ENCODE measurements around the gene PRDX5. TPM values are rescaled to one million over a fixed set of nuclear protein-coding genes. Genes with fewer than 3 reads are reported as not detected.

Gene PRDX5
- total RNA-seq, 2 donors from 2014 or later: 108 to 224 TPM

GRCh38 chr11:64334764-64335735 is 17.1 kb downstream of the PRDX5 start:
- Histone ChIP-seq H3K9me3 (no peaks in the 10 kb centered on the region), H3K4me1 (peaks cover 15% of the 10 kb centered on the region), H3K36me3 (replicated peaks in 1 of 2; ENCODE audit: insufficient read depth in 1 of 2, low read depth in 2 of 2) (no peaks in the 10 kb centered on the region), H3K27me3 (no peaks in the 10 kb centered on the region), H3K4me3 (no peak overlapping the region), H3K27ac (peak overlapping the region in 3 of 4 donors; percentile 28 to 61 (median 46))
- ATAC-seq (peak; percentile 78), DNase-seq (peak; percentile 47 to 82 (median 74))
- 43 to 47% methylated on average over 12 to 13 of the region's 13 CpGs for WGBS, 2 donors
- intact Hi-C loops (cut with DNase I): no loop called here
- TF ChIP-seq POLR2A (IDR thresholded peaks at IDR 0.05): no peak
- TF ChIP-seq, protein P1, sequence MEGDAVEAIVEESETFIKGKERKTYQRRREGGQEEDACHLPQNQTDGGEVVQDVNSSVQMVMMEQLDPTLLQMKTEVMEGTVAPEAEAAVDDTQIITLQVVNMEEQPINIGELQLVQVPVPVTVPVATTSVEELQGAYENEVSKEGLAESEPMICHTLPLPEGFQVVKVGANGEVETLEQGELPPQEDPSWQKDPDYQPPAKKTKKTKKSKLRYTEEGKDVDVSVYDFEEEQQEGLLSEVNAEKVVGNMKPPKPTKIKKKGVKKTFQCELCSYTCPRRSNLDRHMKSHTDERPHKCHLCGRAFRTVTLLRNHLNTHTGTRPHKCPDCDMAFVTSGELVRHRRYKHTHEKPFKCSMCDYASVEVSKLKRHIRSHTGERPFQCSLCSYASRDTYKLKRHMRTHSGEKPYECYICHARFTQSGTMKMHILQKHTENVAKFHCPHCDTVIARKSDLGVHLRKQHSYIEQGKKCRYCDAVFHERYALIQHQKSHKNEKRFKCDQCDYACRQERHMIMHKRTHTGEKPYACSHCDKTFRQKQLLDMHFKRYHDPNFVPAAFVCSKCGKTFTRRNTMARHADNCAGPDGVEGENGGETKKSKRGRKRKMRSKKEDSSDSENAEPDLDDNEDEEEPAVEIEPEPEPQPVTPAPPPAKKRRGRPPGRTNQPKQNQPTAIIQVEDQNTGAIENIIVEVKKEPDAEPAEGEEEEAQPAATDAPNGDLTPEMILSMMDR (IDR thresholded peaks at IDR 0.05): peak in 1 of 7 experiments; percentile 3

GRCh38 chr11:64337538-64338249 is 19.8 kb downstream of the PRDX5 start:
- no peaks in the 10 kb centered on the region for H3K36me3 ChIP-seq (replicated peaks in 1 of 2; ENCODE audit: insufficient read depth in 1 of 2, low read depth in 2 of 2)
- no peak overlapping the region for H3K27ac ChIP-seq
- WGBS, 2 donors: 69 to 72% methylated on average over 8 of the region's 8 CpGs
- no peak overlapping the region for H3K4me3 ChIP-seq
- ATAC-seq: no peak
- no peak for DNase-seq
- no peaks in the 10 kb centered on the region for H3K27me3 ChIP-seq
- intact Hi-C loops (cut with DNase I): no loop called here
- peaks cover 7% of the 10 kb centered on the region for H3K4me1 ChIP-seq
- TF ChIP-seq, protein P1 (IDR thresholded peaks at IDR 0.05): no peak
- no peak for TF ChIP-seq POLR2A (IDR thresholded peaks at IDR 0.05)
- H3K9me3 ChIP-seq: no peaks in the 10 kb centered on the region

DNA sequence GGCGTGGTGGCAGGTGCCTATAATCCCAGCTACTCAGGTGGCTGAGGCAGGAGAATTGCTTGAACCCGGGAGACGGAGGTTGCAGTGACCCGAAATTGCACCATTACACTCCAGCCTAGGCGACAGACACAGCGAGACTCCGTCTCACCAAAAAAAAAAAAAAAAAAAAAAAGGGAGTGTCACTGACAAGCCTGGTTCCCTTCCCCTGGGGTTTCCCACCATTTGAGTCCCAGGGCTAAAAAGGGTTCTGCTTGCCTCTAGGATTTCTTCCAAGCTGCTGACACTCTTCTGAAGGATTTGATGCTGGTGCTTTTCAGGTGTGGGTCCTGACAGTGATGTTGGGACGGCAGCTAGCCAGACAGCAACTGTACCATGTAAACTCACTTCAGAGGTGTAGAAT is 20.8 kb downstream of the PRDX5 start:
- TF ChIP-seq, protein P1 (IDR thresholded peaks at IDR 0.05): no peak
- TF ChIP-seq POLR2A (IDR thresholded peaks at IDR 0.05): no peak
- H3K36me3 ChIP-seq (replicated peaks in 1 of 2; ENCODE audit: insufficient read depth in 1 of 2, low read depth in 2 of 2): no peaks in the 10 kb centered on the region
- H3K4me1 ChIP-seq: peaks cover 11% of the 10 kb centered on the region
- intact Hi-C loops (cut with DNase I): no loop called here
- H3K27me3 ChIP-seq: no peaks in the 10 kb centered on the region
- no peaks in the 10 kb centered on the region for H3K9me3 ChIP-seq
- 83 to 93% methylated on average over 7 to 8 of the region's 8 CpGs for WGBS, 2 donors
- no peak overlapping the region for H3K4me3 ChIP-seq
- ATAC-seq (no peak), DNase-seq (no peak)
- H3K27ac ChIP-seq: no peak overlapping the region

GRCh38 chr11:64339286-64339685 is 21.4 kb downstream of the PRDX5 start:
- Histone ChIP-seq H3K4me1 (peaks cover 11% of the 10 kb centered on the region), H3K4me3 (no peak overlapping the region), H3K27me3 (no peaks in the 10 kb centered on the region), H3K36me3 (replicated peaks in 1 of 2; ENCODE audit: insufficient read depth in 1 of 2, low read depth in 2 of 2) (no peaks in the 10 kb centered on the region), H3K9me3 (no peaks in the 10 kb centered on the region), H3K27ac (no peak overlapping the region)
- ATAC-seq (no peak), DNase-seq (no peak)
- TF ChIP-seq POLR2A (IDR thresholded peaks at IDR 0.05): no peak
- TF ChIP-seq, protein P1 (IDR thresholded peaks at IDR 0.05): no peak
- intact Hi-C loops (cut with DNase I): no loop called here
- 60 to 65% methylated on average over 4 of the region's 4 CpGs for WGBS, 2 donors
